Measurements from ENCODE around the gene PIWIL4. TPM values are rescaled to one million over a fixed set of nuclear protein-coding genes. Genes with fewer than 3 reads are reported as not detected.
A peak's percentile ranks its signal among the peaks of the same experiment; 100 is the strongest.

PIWIL4 gene
- total RNA-seq, 1 experiment from 2014 or later, result 0.15 TPM

- ChIA-PET CTCF (no interaction called here), POLR2A (ENCODE audit: unreplicated experiment) (no interaction called here)
- Histone ChIP-seq H3K36me3 (ENCODE audit: low read depth, low read length) (no peaks in the 10 kb centered on the region), H3K9me3 (ENCODE audit: low read length) (no peaks in the 10 kb centered on the region), H2AFZ (ENCODE audit: low read length) (no peak overlapping the region), H3F3A (ENCODE audit: low read length, unreplicated experiment) (no peaks in the 10 kb centered on the region), H3K4me1 (ENCODE audit: insufficient read depth, low read length) (no peaks in the 10 kb centered on the region), H3K27ac (ENCODE audit: low read length) (no peak overlapping the region), H3K4me3 (ENCODE audit: low read length) (no peak overlapping the region), H3K9me2 (replicated peaks; ENCODE audit: low read length) (no peaks in the 10 kb centered on the region), H3K4me2 (ENCODE audit: low read length) (no peak overlapping the region), H4K20me1 (ENCODE audit: low read length) (no peaks in the 10 kb centered on the region), H3K27me3 (ENCODE audit: low read length) (peaks cover 14% of the 10 kb centered on the region; the same call in 1 of the 2 replicates), H3K79me2 (ENCODE audit: low read length) (no peaks in the 10 kb centered on the region), H3K9ac (ENCODE audit: low read length) (no peak overlapping the region)
- ATAC-seq (no peak), DNase-seq (no peak)
- no TSS peak for BruUV-seq (replicated peaks)
- intact Hi-C loops (cut with micrococcal nuclease), result no loop called here
- no peak for TF ChIP-seq CTCF (conservative IDR thresholded peaks at IDR 0.05; ENCODE audit: low read depth, low read length)
- TF ChIP-seq EZH2 (IDR thresholded peaks at IDR 0.05; ENCODE audit: low read length, unreplicated experiment), result no peak
- TF ChIP-seq EZH2phosphoT487 (IDR thresholded peaks at IDR 0.05; ENCODE audit: borderline replicate concordance, low read length), result no peak
These were observed 27.9 kb downstream of the PIWIL4 start for GRCh38 chr11:94595076-94595475.

GRCh38 chr11:94597896-94598295, 30.7 kb downstream of the PIWIL4 start:
- H3K79me2 ChIP-seq (ENCODE audit: low read length), result no peaks in the 10 kb centered on the region
- no peak overlapping the region for H2AFZ ChIP-seq (ENCODE audit: low read length)
- no peaks in the 10 kb centered on the region for H3K4me1 ChIP-seq (ENCODE audit: insufficient read depth, low read length)
- no peak overlapping the region for H3K27ac ChIP-seq (ENCODE audit: low read length)
- H4K20me1 ChIP-seq (ENCODE audit: low read length), result no peaks in the 10 kb centered on the region
- H3K27me3 ChIP-seq (ENCODE audit: low read length), result no peaks in the 10 kb centered on the region
- ChIA-PET POLR2A (ENCODE audit: unreplicated experiment) (no interaction called here), CTCF (no interaction called here)
- ATAC-seq (no peak), DNase-seq (peak; percentile 29)
- H3K9me2 ChIP-seq (replicated peaks; ENCODE audit: low read length), result no peaks in the 10 kb centered on the region
- intact Hi-C loops (cut with micrococcal nuclease), result no loop called here
- H3F3A ChIP-seq (ENCODE audit: low read length, unreplicated experiment), result no peaks in the 10 kb centered on the region
- no peak overlapping the region for H3K4me3 ChIP-seq (ENCODE audit: low read length)
- H3K9me3 ChIP-seq (ENCODE audit: low read length), result no peaks in the 10 kb centered on the region
- no peak overlapping the region for H3K9ac ChIP-seq (ENCODE audit: low read length)
- TF ChIP-seq EZH2 (IDR thresholded peaks at IDR 0.05; ENCODE audit: low read length, unreplicated experiment), result no peak
- TF ChIP-seq CTCF (conservative IDR thresholded peaks at IDR 0.05; ENCODE audit: low read depth, low read length), result peak; percentile 46
- BruUV-seq (replicated peaks), result no TSS peak
- no peaks in the 10 kb centered on the region for H3K36me3 ChIP-seq (ENCODE audit: low read depth, low read length)
- no peak overlapping the region for H3K4me2 ChIP-seq (ENCODE audit: low read length)

- H3K9ac ChIP-seq (ENCODE audit: low read length), result no peak overlapping the region
- no peak overlapping the region for H3K4me3 ChIP-seq (ENCODE audit: low read length)
- no peak overlapping the region for H3K27ac ChIP-seq (ENCODE audit: low read length)
- no peaks in the 10 kb centered on the region for H3K9me3 ChIP-seq (ENCODE audit: low read length)
- H3K79me2 ChIP-seq (ENCODE audit: low read length), result no peaks in the 10 kb centered on the region
- TF ChIP-seq EZH2 (IDR thresholded peaks at IDR 0.05; ENCODE audit: low read length, unreplicated experiment) (no peak), EZH2phosphoT487 (IDR thresholded peaks at IDR 0.05; ENCODE audit: borderline replicate concordance, low read length) (no peak), CTCF (conservative IDR thresholded peaks at IDR 0.05; ENCODE audit: low read depth, low read length) (no peak)
- H3K4me2 ChIP-seq (ENCODE audit: low read length), result no peak overlapping the region
- DNase-seq (no peak), ATAC-seq (no peak)
- H3K27me3 ChIP-seq (ENCODE audit: low read length), result no peaks in the 10 kb centered on the region
- ChIA-PET POLR2A (ENCODE audit: unreplicated experiment) (no interaction called here), CTCF (no interaction called here)
- no peaks in the 10 kb centered on the region for H3F3A ChIP-seq (ENCODE audit: low read length, unreplicated experiment)
- H3K36me3 ChIP-seq (ENCODE audit: low read depth, low read length), result no peaks in the 10 kb centered on the region
- no peaks in the 10 kb centered on the region for H3K9me2 ChIP-seq (replicated peaks; ENCODE audit: low read length)
- H4K20me1 ChIP-seq (ENCODE audit: low read length), result no peaks in the 10 kb centered on the region
- BruUV-seq (replicated peaks), result no TSS peak
- H2AFZ ChIP-seq (ENCODE audit: low read length), result no peak overlapping the region
- intact Hi-C loops (cut with micrococcal nuclease), result no loop called here
- H3K4me1 ChIP-seq (ENCODE audit: insufficient read depth, low read length), result no peaks in the 10 kb centered on the region
These were observed 32.3 kb downstream of the PIWIL4 start for GRCh38 chr11:94599510-94599909.
